Caco-2 (cell line): Measurements from ENCODE around the gene SLC20A1. TPM values are rescaled to one million over a fixed set of nuclear protein-coding genes. Genes with fewer than 3 reads are reported as not detected.
"Not testable (repeated sequence)": the region's sequence is repeated elsewhere in the genome, so short reads cannot be mapped to it uniquely, and the experiment has no call there.

Source experiments
- BruUV-seq: library from RNA; stranded (reverse); fragments of 400-500 nt; replicated peaks from 2 replicates; lab custom pipeline; 2021; lab: Mats Ljungman, UMichigan
- CTCF ChIA-PET: fragments of 300-600 bp; sonication (Branson Sonifier 250); formaldehyde crosslinking; loops from one replicate; lab custom pipeline; 2022; ENCODE audit warnings: antibody characterized with exemption; lab: Charles Lee
- POLR2A ChIA-PET: fragments of 300-600 bp; sonication (Branson Sonifier 250); formaldehyde crosslinking; loops from one replicate; lab custom pipeline; 2022; ENCODE audit warnings: antibody characterized with exemption; lab: Charles Lee
- DNase-seq, 2 experiments: peaks; one replicate each; pipeline versions ENCODE4 v3.0.0 to v3.0.0-alpha.2; 2020 to 2022
- H3K27me3 ChIP-seq: replicated peaks from 2 replicates; pipeline ENCODE4 v1.6.0; 2011; ENCODE audit warnings: low read length; ENCODE audit not compliant: control insufficient read depth, insufficient read depth
- H3K36me3 ChIP-seq: 2 replicates; pipeline ENCODE4 v1.5.1; 2011; ENCODE audit warnings: low read length; ENCODE audit not compliant: control insufficient read depth, insufficient read depth
- H3K4me1 ChIP-seq: fragments of 250-450 bp; sonication (Bioruptor Pico); 2 replicates; pipeline ENCODE4 v1.5.1; 2020; ENCODE audit warnings: mild to moderate bottlenecking
- H3K4me3 ChIP-seq: 2 replicates; pipeline ENCODE4 v1.5.1; 2011; ENCODE audit warnings: low read depth, mild to moderate bottlenecking, control low read depth, low read length
- H3K9me3 ChIP-seq: fragments of 250-450 bp; sonication (Bioruptor Pico); 2 replicates; pipeline ENCODE4 v1.5.1; 2020; ENCODE audit warnings: mild to moderate bottlenecking, moderate library complexity
- H3K27ac Mint-ChIP-seq: one replicate; pipeline ENCODE4 v1.8.0; 2022; ENCODE audit warnings: mixed read lengths; ENCODE audit not compliant: unreplicated experiment
- H3K27me3 Mint-ChIP-seq: one replicate; pipeline ENCODE4 v1.8.0; 2022; ENCODE audit warnings: mixed read lengths; ENCODE audit not compliant: insufficient read depth, unreplicated experiment
- H3K36me3 Mint-ChIP-seq: one replicate; pipeline ENCODE4 v1.8.0; 2022; ENCODE audit warnings: mild to moderate bottlenecking, mixed read lengths; ENCODE audit not compliant: insufficient read depth, unreplicated experiment
- H3K4me1 Mint-ChIP-seq: one replicate; pipeline ENCODE4 v1.8.0; 2022; ENCODE audit warnings: low read depth, mixed read lengths; ENCODE audit not compliant: unreplicated experiment
- H3K4me3 Mint-ChIP-seq: one replicate; pipeline ENCODE4 v1.8.0; 2022; ENCODE audit warnings: mild to moderate bottlenecking, moderate library complexity, mixed read lengths; ENCODE audit not compliant: unreplicated experiment
- H3K9me3 Mint-ChIP-seq: one replicate; pipeline ENCODE4 v1.8.0; 2022; ENCODE audit warnings: mixed read lengths; ENCODE audit not compliant: unreplicated experiment
- intact Hi-C: fragments of 100-400 bp; cut with micrococcal nuclease; formaldehyde crosslinking; loops from one replicate; pipeline ENCODE4 v1.10.0; 2022; ENCODE audit not compliant: unreplicated experiment
- total RNA-seq: library from RNA; stranded (reverse); gene quantifications from 2 replicates; pipeline ENCODE4 v1.2.3, GENCODE V29; 2022
- TF ChIP-seq, protein P1 (sequence below), 2 experiments: fragments of 200-600 bp in 1 of 2; IDR thresholded peaks; 1 replicate in 1 of 2; 2 replicates in 1 of 2; pipeline versions ENCODE4 v1.5.1 to v1.8.0; 2011 to 2022; ENCODE audit warnings: antibody characterized with exemption in 1 of 2, control low read depth in 1 of 2, inconsistent platforms in 1 of 2, low read depth in 1 of 2, low read length in 1 of 2, mild to moderate bottlenecking in 1 of 2, moderate library complexity in 1 of 2; ENCODE audit not compliant: insufficient read depth in 1 of 2, severe bottlenecking in 1 of 2, unreplicated experiment in 1 of 2

SLC20A1 gene
- total RNA-seq, 1 experiment from 2014 or later = 91.1 TPM

DNA sequence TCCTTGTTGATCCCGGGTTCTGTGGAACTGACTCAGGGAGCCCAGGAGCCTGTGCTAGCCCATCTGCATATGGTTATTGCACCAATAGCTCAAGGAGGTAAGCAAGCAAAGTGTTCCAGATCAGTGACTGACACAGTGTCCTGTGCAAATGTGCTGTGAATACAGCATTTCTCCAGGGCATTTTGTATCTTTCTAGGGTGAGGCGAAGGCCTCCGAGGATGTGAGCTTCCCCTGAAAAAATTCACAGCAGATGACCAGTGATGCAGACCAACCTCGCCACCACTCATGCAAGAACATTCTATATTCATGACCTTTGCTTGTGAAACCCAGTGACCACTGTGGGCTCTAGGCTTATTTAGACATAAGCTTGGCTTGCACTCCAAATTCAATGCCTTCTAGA, 59.8 kb downstream of the SLC20A1 start:
- no peaks in the 10 kb centered on the region for H3K9me3 Mint-ChIP-seq
- no TSS peak for BruUV-seq
- no peak overlapping the region for H3K27ac Mint-ChIP-seq
- H3K36me3 ChIP-seq = no peaks in the 10 kb centered on the region
- H3K27me3 ChIP-seq = no peaks in the 10 kb centered on the region
- no peak for DNase-seq
- H3K4me3 Mint-ChIP-seq = no peak overlapping the region
- ChIA-PET CTCF (interaction anchor here (0.6 kb wide), 1 partner anchor 84 kb away, joined by 3 read pairs; no protein-coding TSS in a partner anchor), POLR2A (no interaction called here)
- peaks cover 8% of the 10 kb centered on the region; the same call in 1 of the 2 replicates for H3K4me1 ChIP-seq
- H3K9me3 ChIP-seq = no peaks in the 10 kb centered on the region
- no peak overlapping the region for H3K4me3 ChIP-seq
- intact Hi-C loops = no loop called here
- no peaks in the 10 kb centered on the region for H3K27me3 Mint-ChIP-seq
- TF ChIP-seq, protein P1, sequence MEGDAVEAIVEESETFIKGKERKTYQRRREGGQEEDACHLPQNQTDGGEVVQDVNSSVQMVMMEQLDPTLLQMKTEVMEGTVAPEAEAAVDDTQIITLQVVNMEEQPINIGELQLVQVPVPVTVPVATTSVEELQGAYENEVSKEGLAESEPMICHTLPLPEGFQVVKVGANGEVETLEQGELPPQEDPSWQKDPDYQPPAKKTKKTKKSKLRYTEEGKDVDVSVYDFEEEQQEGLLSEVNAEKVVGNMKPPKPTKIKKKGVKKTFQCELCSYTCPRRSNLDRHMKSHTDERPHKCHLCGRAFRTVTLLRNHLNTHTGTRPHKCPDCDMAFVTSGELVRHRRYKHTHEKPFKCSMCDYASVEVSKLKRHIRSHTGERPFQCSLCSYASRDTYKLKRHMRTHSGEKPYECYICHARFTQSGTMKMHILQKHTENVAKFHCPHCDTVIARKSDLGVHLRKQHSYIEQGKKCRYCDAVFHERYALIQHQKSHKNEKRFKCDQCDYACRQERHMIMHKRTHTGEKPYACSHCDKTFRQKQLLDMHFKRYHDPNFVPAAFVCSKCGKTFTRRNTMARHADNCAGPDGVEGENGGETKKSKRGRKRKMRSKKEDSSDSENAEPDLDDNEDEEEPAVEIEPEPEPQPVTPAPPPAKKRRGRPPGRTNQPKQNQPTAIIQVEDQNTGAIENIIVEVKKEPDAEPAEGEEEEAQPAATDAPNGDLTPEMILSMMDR (IDR thresholded peaks at IDR 0.05; ENCODE audit: insufficient read depth in 1 of 2, low read depth in 1 of 2, low read length in 1 of 2, severe bottlenecking in 1 of 2, unreplicated experiment in 1 of 2) = no peak
- no peaks in the 10 kb centered on the region for H3K4me1 Mint-ChIP-seq
- no peaks in the 10 kb centered on the region for H3K36me3 Mint-ChIP-seq

DNA sequence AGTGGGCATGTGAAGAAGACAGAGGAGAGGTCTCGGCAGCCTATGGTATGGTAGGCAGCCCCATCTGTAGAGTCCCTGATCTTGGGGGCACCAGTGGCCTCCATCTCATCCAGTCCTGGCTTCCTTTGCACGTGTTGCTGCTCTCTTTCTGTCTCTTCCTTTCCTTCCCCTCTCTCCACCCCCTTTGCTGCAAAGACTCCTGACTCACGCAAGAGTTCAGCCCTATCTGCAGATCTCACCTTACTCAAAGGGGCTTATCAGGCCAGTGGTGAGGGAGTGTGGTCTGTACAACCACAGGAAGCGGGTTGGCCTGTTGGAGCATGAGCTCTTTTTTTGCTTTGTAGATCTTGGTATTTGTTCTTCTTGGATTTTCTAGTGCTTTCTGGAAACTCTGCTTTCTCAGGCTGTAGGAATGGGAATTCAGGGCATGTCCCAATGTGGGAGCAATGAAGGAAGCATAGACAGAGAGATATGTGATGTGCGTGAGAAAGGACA, 60.5 kb downstream of the SLC20A1 start:
- Histone ChIP-seq H3K36me3 (no peaks in the 10 kb centered on the region), H3K27me3 (no peaks in the 10 kb centered on the region), H3K9me3 (no peaks in the 10 kb centered on the region), H3K4me1 (peaks cover 8% of the 10 kb centered on the region; the same call in 1 of the 2 replicates), H3K4me3 (no peak overlapping the region)
- Mint-ChIP-seq H3K4me1 (no peaks in the 10 kb centered on the region), H3K36me3 (peaks cover 4% of the 10 kb centered on the region), H3K27me3 (no peaks in the 10 kb centered on the region), H3K4me3 (no peak overlapping the region), H3K9me3 (no peaks in the 10 kb centered on the region), H3K27ac (no peak overlapping the region)
- ChIA-PET POLR2A (no interaction called here), CTCF (interaction anchor here (1.0 kb wide), 1 partner anchor 19 kb away, joined by 3 read pairs; no protein-coding TSS in a partner anchor)
- no peak for DNase-seq
- intact Hi-C loops = no loop called here
- TF ChIP-seq, protein P1 (IDR thresholded peaks at IDR 0.05; ENCODE audit: insufficient read depth in 1 of 2, low read depth in 1 of 2, low read length in 1 of 2, severe bottlenecking in 1 of 2, unreplicated experiment in 1 of 2) = no peak
- no TSS peak for BruUV-seq

DNA sequence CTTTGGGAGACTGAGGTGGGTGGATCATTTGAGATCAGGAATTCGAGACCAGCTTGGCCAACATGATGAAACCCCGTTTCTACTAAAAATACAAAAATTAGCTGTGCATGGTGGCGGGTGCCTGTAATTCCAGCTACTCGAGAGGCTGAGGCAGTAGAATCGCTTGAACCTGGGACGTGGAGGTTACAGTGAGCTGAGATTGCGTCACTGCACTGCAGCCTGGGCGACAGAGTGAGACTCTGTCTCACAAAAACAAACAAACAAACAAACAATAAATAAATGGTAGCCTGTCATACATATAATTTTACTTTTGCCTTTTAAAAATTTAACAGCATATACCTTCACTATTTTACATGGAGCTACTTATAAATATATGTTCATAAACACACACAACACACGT, 61.2 kb downstream of the SLC20A1 start:
- H3K9me3 Mint-ChIP-seq, H3K36me3 Mint-ChIP-seq, intact Hi-C loops, H3K4me3 Mint-ChIP-seq, H3K4me1 Mint-ChIP-seq, H3K4me3 ChIP-seq, BruUV-seq, DNase-seq, H3K4me1 ChIP-seq, H3K27ac Mint-ChIP-seq, POLR2A ChIA-PET, H3K9me3 ChIP-seq, H3K27me3 Mint-ChIP-seq, H3K36me3 ChIP-seq, H3K27me3 ChIP-seq: not testable (repeated sequence)
- CTCF ChIA-PET = interaction anchor here (1.0 to 1.1 kb wide), 2 partner anchors 18 to 62 kb away, joined by 3 read pairs; no protein-coding TSS in a partner anchor
